Karpas-422 (cell line): ENCODE results near the gene AQP12A. TPM values are rescaled to one million over a fixed set of nuclear protein-coding genes. Genes with fewer than 3 reads are reported as not detected.
"Not testable (repeated sequence)": the region's sequence is repeated elsewhere in the genome, so short reads cannot be mapped to it uniquely, and the experiment has no call there.

Experiments
- DNase-seq: peaks from one replicate; pipeline ENCODE4 v3.0.0-alpha.2; 2015
- H2AFZ ChIP-seq: fragments of 200-600 bp; sonication (generic); 2 replicates; pipeline ENCODE4 v1.6.1; 2014; ENCODE audit warnings: antibody characterized with exemption, low read length, mixed read lengths
- H3K27ac ChIP-seq: fragments of 200-600 bp; sonication (generic); 2 replicates; pipeline ENCODE4 v1.5.1; 2014; ENCODE audit warnings: mild to moderate bottlenecking, low read length, moderate library complexity
- H3K27me3 ChIP-seq: fragments of 200-600 bp; sonication (generic); 2 replicates; pipeline ENCODE4 v1.6.1; 2014; ENCODE audit warnings: low read length, mixed read lengths
- H3K36me3 ChIP-seq: fragments of 200-600 bp; sonication (generic); 2 replicates; pipeline ENCODE4 v1.6.1; 2014; ENCODE audit warnings: low read length, mixed read lengths; ENCODE audit not compliant: insufficient read depth
- H3K4me1 ChIP-seq: fragments of 200-600 bp; sonication (generic); 2 replicates; pipeline ENCODE4 v1.6.1; 2014; ENCODE audit warnings: mild to moderate bottlenecking, low read length, mixed read lengths
- H3K4me2 ChIP-seq: fragments of 200-600 bp; sonication (generic); 2 replicates; pipeline ENCODE4 v1.6.1; 2014; ENCODE audit warnings: low read length, low read depth, mild to moderate bottlenecking; ENCODE audit not compliant: poor library complexity, severe bottlenecking
- H3K4me3 ChIP-seq: fragments of 200-600 bp; sonication (generic); 2 replicates; pipeline ENCODE4 v1.5.1; 2014; ENCODE audit warnings: mild to moderate bottlenecking, antibody characterized with exemption, low read length, mixed read lengths
- H3K79me2 ChIP-seq: fragments of 200-600 bp; sonication (generic); 2 replicates; pipeline ENCODE4 v1.6.1; 2014; ENCODE audit warnings: mild to moderate bottlenecking, low read length, mixed read lengths
- H3K9ac ChIP-seq: fragments of 200-600 bp; sonication (generic); 2 replicates; pipeline ENCODE4 v1.6.0; 2014; ENCODE audit warnings: low read length
- H3K9me2 ChIP-seq: fragments of 200-600 bp; sonication (generic), shearing (Covaris generic); replicated peaks from 2 replicates; pipeline ENCODE4 v1.6.0; 2014; ENCODE audit warnings: mild to moderate bottlenecking, low read length, moderate library complexity; ENCODE audit not compliant: insufficient read depth
- H3K9me3 ChIP-seq: fragments of 300-700, 200-600 bp; sonication (generic); 2 replicates; pipeline ENCODE4 v1.6.1; 2014; ENCODE audit warnings: low read length, mixed read lengths
- H4K20me1 ChIP-seq: fragments of 200-600 bp; sonication (generic); 2 replicates; pipeline ENCODE4 v1.6.1; 2014; ENCODE audit warnings: mild to moderate bottlenecking, antibody characterized with exemption, low read length, low read depth; ENCODE audit not compliant: insufficient read depth
- total RNA-seq: library from RNA; depleted of rRNA; stranded (reverse); fragments of >200 nt; shearing (Covaris generic); gene quantifications from 2 replicates; pipeline ENCODE4 v1.2.3, GENCODE V29; 2014; ENCODE audit warnings: low replicate concordance

The AQP12A gene
- total RNA-seq, 1 experiment from 2014 or later, result not detected

GRCh38 chr2:240650254-240650965 is 41.3 kb upstream of the AQP12A start:
- Histone ChIP-seq H2AFZ (no peak overlapping the region), H3K4me2 (no peak overlapping the region), H3K79me2 (no peaks in the 10 kb centered on the region), H3K9ac (no peak overlapping the region), H3K27me3 (no peaks in the 10 kb centered on the region), H3K9me2 (no peaks in the 10 kb centered on the region), H3K9me3 (no peaks in the 10 kb centered on the region), H3K4me1 (no peaks in the 10 kb centered on the region), H3K36me3 (no peaks in the 10 kb centered on the region), H3K27ac (no peak overlapping the region), H3K4me3 (no peak overlapping the region), H4K20me1 (no peaks in the 10 kb centered on the region)
- DNase-seq, result no peak

- no peaks in the 10 kb centered on the region for H3K9me2 ChIP-seq
- no peaks in the 10 kb centered on the region for H3K27me3 ChIP-seq
- H3K4me1 ChIP-seq, result no peaks in the 10 kb centered on the region
- no peak overlapping the region for H3K9ac ChIP-seq
- H3K4me3 ChIP-seq, result no peak overlapping the region
- H3K79me2 ChIP-seq, result no peaks in the 10 kb centered on the region
- no peak for DNase-seq
- H2AFZ ChIP-seq, result no peak overlapping the region
- no peak overlapping the region for H3K27ac ChIP-seq
- no peaks in the 10 kb centered on the region for H4K20me1 ChIP-seq
- no peak overlapping the region for H3K4me2 ChIP-seq
- H3K9me3 ChIP-seq, result no peaks in the 10 kb centered on the region
- no peaks in the 10 kb centered on the region for H3K36me3 ChIP-seq
Observed at GRCh38 chr2:240651185-240651584, 40.5 kb upstream of the AQP12A start.

- Histone ChIP-seq H3K27ac (no peak overlapping the region), H3K4me2 (no peak overlapping the region), H4K20me1 (no peaks in the 10 kb centered on the region), H3K4me1 (no peaks in the 10 kb centered on the region), H3K9me2 (no peaks in the 10 kb centered on the region), H3K4me3 (no peak overlapping the region), H3K36me3 (no peaks in the 10 kb centered on the region), H3K9me3 (no peaks in the 10 kb centered on the region), H3K27me3 (no peaks in the 10 kb centered on the region), H2AFZ (no peak overlapping the region), H3K79me2 (no peaks in the 10 kb centered on the region), H3K9ac (no peak overlapping the region)
- no peak for DNase-seq
Observed at GRCh38 chr2:240655931-240656886, 35.5 kb upstream of the AQP12A start.

- not testable (repeated sequence) for H3K4me2 ChIP-seq, H3K27me3 ChIP-seq, H4K20me1 ChIP-seq, H3K27ac ChIP-seq, H3K36me3 ChIP-seq, DNase-seq, H3K4me3 ChIP-seq, H3K9me2 ChIP-seq, H3K9ac ChIP-seq, H2AFZ ChIP-seq, H3K4me1 ChIP-seq, H3K9me3 ChIP-seq, H3K79me2 ChIP-seq
Observed at GRCh38 chr2:240659883-240660282, 31.8 kb upstream of the AQP12A start.

- no peaks in the 10 kb centered on the region for H3K9me2 ChIP-seq
- H3K36me3 ChIP-seq, result no peaks in the 10 kb centered on the region
- no peaks in the 10 kb centered on the region for H4K20me1 ChIP-seq
- no peak overlapping the region for H3K27ac ChIP-seq
- H2AFZ ChIP-seq, result no peak overlapping the region
- peaks cover 3% of the 10 kb centered on the region; the same call in 1 of the 2 replicates for H3K27me3 ChIP-seq
- H3K9me3 ChIP-seq, result peaks cover 9% of the 10 kb centered on the region; the same call in 1 of the 2 replicates
- H3K4me3 ChIP-seq, result no peak overlapping the region
- no peak overlapping the region for H3K9ac ChIP-seq
- no peak overlapping the region for H3K4me2 ChIP-seq
- no peak for DNase-seq
- H3K4me1 ChIP-seq, result no peaks in the 10 kb centered on the region
- no peaks in the 10 kb centered on the region for H3K79me2 ChIP-seq
Observed at GRCh38 chr2:240662681-240663080, 29.0 kb upstream of the AQP12A start.

- H3K9ac ChIP-seq, result no peak overlapping the region
- H3K4me2 ChIP-seq, result no peak overlapping the region
- no peaks in the 10 kb centered on the region for H3K36me3 ChIP-seq
- no peak overlapping the region for H3K27ac ChIP-seq
- no peak overlapping the region for H3K4me3 ChIP-seq
- peaks cover 3% of the 10 kb centered on the region; the same call in 1 of the 2 replicates for H3K27me3 ChIP-seq
- H4K20me1 ChIP-seq, result no peaks in the 10 kb centered on the region
- no peak for DNase-seq
- H3K4me1 ChIP-seq, result no peaks in the 10 kb centered on the region
- H2AFZ ChIP-seq, result no peak overlapping the region
- no peaks in the 10 kb centered on the region for H3K79me2 ChIP-seq
- H3K9me2 ChIP-seq, result no peaks in the 10 kb centered on the region
- peaks cover 9% of the 10 kb centered on the region; the same call in 1 of the 2 replicates for H3K9me3 ChIP-seq
Observed at GRCh38 chr2:240663546-240664190, 28.0 kb upstream of the AQP12A start.

- H3K79me2 ChIP-seq, result no peaks in the 10 kb centered on the region
- DNase-seq, result no peak
- H3K36me3 ChIP-seq, result no peaks in the 10 kb centered on the region
- peaks cover 3% of the 10 kb centered on the region; the same call in 1 of the 2 replicates for H3K27me3 ChIP-seq
- peaks cover 9% of the 10 kb centered on the region; the same call in 1 of the 2 replicates for H3K9me3 ChIP-seq
- H3K27ac ChIP-seq, result no peak overlapping the region
- no peak overlapping the region for H3K9ac ChIP-seq
- no peaks in the 10 kb centered on the region for H4K20me1 ChIP-seq
- no peak overlapping the region for H2AFZ ChIP-seq
- H3K4me3 ChIP-seq, result no peak overlapping the region
- no peak overlapping the region for H3K4me2 ChIP-seq
- no peaks in the 10 kb centered on the region for H3K9me2 ChIP-seq
- H3K4me1 ChIP-seq, result no peaks in the 10 kb centered on the region
Observed at GRCh38 chr2:240664622-240665021, 27.0 kb upstream of the AQP12A start.

GRCh38 chr2:240670402-240670801 is 21.3 kb upstream of the AQP12A start:
- no peak overlapping the region for H3K4me2 ChIP-seq
- no peaks in the 10 kb centered on the region for H4K20me1 ChIP-seq
- H3K9me3 ChIP-seq, result no peaks in the 10 kb centered on the region; the same call in 1 of the 2 replicates
- H3K27me3 ChIP-seq, result no peaks in the 10 kb centered on the region
- H3K9me2 ChIP-seq, result no peaks in the 10 kb centered on the region
- no peak overlapping the region for H3K27ac ChIP-seq
- H3K4me1 ChIP-seq, result no peaks in the 10 kb centered on the region
- no peak overlapping the region for H3K9ac ChIP-seq
- DNase-seq, result no peak
- no peak overlapping the region for H3K4me3 ChIP-seq
- H2AFZ ChIP-seq, result no peak overlapping the region
- H3K79me2 ChIP-seq, result no peaks in the 10 kb centered on the region
- H3K36me3 ChIP-seq, result no peaks in the 10 kb centered on the region
